Measurements from ENCODE around the gene DEPDC1B.
"Not testable (repeated sequence)": the region's sequence is repeated elsewhere in the genome, so short reads cannot be mapped to it uniquely, and the experiment has no call there.

Gene DEPDC1B

DNA sequence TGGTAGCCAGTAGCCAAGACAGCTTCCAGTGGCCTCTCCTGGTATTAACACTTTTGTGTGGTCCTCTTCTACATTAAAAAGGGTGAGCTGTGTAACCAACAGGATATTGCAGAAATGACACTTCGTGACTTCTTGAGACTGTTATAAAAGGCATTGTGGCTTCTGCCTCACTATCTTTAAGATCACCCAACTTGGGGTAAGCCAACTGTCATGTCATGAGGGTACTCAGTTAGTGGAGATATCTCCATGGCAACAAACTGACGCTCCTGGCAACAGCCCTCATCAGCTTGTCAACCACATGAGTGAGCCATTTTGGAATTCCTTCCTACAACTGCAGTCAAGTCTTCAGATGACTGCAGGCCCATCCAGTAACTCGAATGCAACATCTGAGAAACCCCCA lies 121.7 kb downstream of the DEPDC1B start:
- DNase-seq = no peak

DNA sequence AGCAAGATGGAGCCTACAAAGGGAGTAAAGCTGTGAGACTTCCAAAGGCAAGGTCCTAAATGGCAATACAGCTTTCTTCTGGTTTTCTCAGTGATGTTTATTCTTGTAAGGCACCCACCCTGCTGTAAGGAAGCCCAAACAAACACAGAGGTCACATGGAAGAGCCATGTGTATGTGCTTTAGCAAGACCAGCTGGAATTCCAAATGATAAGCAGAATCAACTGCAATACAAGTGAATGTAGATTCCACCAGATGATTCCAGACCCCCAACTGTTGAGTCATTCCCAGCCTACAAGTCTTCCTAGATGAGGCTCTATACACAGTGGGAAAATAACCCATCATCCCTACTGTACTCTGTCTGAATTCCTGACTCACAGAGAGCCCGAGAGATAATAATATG lies 122.8 kb downstream of the DEPDC1B start:
- no peak for DNase-seq

DNA sequence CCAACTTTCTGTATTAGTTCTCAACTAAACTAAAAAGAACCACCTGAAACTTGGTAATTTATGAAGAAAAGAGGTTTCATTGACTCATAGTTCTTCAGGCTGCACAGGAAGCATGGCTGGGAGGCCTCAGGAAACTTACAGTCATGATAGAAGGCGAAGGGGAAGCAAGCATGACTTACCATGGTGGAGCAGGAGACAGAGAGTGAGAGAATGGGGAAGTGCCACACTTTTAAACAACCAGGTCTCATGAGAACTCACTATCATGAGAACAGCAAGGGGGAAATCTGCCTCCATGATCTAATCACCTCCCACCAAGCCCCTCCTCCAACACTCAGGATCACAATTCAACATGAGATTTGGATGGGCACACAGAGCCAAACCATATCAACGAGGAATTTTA lies 123.5 kb downstream of the DEPDC1B start:
- no peak for DNase-seq

DNA sequence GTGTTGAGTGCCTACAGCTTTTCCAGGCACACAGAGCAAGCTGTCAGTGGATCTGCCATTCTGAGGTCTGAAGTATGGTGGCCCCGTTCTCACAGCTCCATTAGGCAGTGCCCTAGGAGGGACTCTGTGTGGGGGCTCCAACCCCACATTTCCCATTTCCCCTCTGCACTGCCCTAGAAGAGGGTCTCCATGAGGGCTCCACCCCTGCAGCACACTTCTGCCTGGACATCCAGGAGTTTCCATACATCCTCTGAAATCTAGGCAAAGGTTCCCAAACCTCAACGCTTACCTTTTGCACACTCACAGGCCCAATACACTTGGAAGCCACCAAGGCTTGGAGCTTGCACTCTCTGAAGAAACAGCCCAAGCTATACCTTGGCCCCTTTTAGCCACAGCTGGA lies 131.3 kb downstream of the DEPDC1B start:
- no peak for DNase-seq

DNA sequence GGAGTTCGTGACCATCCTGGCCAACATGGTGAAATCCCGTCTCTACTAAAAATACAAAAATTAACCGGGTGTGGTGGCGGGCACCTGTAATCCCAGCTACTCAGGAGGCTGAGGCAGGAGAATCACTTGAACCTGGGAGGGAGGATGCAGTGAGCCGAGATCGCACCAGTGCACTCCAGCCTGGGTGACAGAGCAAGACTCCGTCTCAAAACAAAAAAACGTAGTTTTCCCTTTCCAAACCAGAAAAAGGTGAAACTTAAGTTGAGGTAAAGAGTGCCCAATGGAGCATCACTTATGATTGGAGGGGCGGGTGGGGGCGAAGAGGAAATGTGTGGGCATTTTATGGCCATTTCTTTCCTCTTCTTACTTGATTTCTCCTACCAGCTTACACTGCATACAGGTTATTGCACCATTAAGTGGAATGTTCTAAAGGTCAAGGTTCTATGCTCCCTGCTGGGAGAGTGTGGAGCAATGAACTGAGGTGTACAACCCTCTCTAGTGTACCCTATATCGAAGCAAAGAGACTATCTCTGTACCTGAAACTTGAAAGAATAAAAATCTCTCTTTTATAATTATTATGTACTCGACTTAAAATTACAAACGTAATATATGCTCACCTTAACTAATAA lies 136.2 kb downstream of the DEPDC1B start:
- no peak for DNase-seq

DNA sequence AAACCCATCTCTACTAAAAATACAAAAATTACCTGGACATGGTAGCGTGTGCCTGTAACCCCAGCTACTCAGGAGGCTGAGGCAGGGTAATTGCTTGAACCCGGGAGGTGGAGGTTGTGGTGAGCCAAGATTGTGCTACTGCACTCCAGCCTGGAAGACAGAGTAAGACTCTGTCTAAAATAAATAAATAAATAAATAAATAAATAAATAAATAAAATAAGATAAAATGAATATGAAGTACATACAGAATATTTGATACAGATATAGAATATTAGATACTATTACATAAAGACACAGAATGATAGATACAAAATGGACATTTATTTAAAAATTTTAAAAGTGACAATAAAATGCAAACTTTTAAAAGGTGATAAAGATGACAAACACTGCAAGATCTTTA lies 146.7 kb downstream of the DEPDC1B start:
- not testable (repeated sequence) for DNase-seq

DNA sequence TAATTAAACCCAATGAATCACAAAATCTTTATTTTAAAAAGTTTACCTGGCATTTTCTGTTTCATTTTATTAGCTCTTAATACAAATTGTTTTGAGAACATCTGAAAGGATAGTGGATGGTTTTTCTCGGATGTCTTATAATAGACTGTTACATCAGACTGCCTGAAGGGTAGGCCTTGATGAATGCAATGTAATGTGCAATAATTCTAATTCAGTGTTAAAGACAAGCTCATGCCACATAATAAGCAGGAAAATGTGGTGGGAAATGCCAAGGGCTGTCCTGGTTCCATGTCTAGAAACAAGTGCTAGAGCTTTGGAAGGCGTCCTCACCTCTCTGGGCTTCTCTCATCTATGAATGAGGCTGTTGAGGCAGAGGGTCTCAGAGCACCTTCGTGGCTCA lies 148.1 kb downstream of the DEPDC1B start:
- no peak for DNase-seq

DNA sequence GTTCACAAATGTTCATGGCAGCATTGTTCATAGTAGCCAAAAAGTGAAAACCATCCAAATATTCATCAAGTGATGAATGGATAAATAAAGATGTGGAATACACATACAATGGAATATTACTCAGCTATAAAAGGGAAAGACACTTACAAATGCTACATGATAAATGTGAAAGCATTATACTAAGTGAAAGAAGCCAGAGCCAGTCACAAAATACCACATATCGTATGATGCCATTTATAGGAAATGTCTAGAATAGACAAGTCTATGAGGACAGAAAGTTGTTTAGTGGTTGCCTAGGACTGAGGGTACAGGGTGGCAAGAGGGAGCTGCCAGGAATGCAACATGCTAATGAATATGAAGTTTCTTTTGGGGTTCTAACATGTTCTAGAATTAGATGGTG lies 148.7 kb downstream of the DEPDC1B start:
- no peak for DNase-seq

DNA sequence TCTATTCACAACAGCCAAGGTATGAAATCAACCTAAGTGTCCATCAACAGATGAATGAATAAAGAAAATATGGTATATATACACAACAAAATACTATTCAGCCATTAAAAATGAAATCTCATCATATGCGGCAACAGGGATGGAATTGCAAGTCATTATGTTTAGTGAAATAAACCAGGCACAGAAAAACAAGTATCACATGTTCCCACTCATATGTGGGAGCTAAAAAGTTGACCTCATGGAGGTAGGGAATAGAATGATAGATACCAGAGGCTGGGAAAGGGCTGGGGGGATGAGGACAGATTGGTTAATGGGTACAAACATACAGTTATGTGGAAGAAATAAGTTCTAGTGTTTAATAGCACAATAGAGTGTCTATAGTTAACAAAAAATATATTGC lies 149.7 kb downstream of the DEPDC1B start:
- DNase-seq = no peak

DNA sequence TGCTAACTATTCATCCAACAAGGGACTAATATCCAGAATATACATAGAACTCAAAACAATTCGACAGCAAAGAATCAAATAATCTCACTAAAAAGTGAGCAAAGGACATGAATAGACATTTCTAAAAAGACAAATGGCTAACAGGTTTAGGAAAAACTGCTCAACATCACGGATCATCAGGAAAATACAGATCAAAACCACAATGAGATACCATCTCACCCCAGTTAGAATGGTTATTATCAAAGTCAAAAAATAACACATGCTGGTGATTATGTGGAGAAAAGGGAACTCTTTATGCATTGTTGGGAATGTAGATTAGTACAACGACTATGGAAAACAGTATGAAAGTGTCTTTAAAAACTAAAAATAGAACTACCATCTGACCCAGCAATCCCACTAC lies 150.1 kb downstream of the DEPDC1B start:
- DNase-seq = no peak
